ENCODE data around the gene WNT3. TPM values are rescaled to one million over a fixed set of nuclear protein-coding genes. Genes with fewer than 3 reads are reported as not detected.

The WNT3 gene, protein sequence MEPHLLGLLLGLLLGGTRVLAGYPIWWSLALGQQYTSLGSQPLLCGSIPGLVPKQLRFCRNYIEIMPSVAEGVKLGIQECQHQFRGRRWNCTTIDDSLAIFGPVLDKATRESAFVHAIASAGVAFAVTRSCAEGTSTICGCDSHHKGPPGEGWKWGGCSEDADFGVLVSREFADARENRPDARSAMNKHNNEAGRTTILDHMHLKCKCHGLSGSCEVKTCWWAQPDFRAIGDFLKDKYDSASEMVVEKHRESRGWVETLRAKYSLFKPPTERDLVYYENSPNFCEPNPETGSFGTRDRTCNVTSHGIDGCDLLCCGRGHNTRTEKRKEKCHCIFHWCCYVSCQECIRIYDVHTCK
- total RNA-seq, result 1.5 and 2.0 TPM in 2 replicates

DNA sequence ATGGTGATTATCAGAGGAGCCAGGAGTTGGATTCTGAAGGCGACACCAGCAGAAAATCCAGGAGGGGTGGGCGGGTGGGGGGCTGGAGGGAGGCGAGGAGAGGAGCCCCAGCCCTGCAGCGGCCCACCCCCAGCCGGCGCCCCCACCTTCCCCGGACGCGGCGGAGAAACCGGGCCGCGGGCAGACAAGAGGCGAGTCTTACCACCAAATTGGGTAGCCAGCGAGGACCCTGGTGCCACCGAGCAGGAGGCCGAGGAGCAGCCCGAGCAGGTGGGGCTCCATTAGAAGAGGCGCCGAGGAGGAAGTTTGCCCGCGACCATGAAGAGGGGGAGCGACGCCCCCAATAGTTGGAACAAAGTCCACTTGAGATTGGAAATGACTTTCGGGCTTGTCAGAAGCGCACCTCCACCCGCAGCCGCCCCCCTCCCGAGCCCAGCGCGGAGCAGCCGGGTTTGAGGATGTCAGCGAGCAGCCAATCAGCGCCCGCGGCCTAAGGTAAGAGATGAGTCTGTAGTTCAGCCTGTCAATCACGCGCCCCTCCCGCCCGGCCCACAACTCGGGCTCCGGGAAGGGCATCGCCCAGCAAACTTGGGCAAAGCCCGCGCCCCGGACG lies at the start of gene WNT3:
TSS of gene WNT3 (minus strand) at position 377 of the 613 bp plus-strand sequence. CDS start at position 282, 95 bp downstream.
- no peak within 1 kb of the TSS for H3K4me3 ChIP-seq (ENCODE audit: low read depth, low read length)

DNA sequence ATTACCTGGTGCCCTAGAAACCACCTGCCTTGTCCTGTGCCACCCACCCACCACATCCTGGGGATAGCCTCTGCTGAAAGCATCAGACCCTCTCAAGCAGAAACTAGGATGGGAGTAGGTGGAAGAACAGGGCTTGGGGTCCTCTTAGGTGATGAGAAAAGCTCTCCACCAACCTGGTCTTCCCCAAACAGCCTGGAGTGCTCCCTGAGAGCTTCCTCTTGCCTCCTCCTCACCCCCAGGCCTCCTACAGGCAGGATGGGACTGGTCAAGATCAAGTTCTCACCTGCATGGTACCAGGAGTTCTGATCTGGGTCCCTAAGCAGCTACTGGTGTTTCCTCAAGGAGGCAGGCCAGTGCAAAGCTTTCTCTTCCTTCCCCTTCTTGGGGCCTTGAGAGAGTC lies 48.3 kb upstream of the WNT3 start:
- no peak overlapping the region for H3K4me3 ChIP-seq (ENCODE audit: low read depth, low read length)
- TF ChIP-seq, protein P1, sequence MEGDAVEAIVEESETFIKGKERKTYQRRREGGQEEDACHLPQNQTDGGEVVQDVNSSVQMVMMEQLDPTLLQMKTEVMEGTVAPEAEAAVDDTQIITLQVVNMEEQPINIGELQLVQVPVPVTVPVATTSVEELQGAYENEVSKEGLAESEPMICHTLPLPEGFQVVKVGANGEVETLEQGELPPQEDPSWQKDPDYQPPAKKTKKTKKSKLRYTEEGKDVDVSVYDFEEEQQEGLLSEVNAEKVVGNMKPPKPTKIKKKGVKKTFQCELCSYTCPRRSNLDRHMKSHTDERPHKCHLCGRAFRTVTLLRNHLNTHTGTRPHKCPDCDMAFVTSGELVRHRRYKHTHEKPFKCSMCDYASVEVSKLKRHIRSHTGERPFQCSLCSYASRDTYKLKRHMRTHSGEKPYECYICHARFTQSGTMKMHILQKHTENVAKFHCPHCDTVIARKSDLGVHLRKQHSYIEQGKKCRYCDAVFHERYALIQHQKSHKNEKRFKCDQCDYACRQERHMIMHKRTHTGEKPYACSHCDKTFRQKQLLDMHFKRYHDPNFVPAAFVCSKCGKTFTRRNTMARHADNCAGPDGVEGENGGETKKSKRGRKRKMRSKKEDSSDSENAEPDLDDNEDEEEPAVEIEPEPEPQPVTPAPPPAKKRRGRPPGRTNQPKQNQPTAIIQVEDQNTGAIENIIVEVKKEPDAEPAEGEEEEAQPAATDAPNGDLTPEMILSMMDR (IDR thresholded peaks at IDR 0.05; ENCODE audit: insufficient read depth, low read length, poor library complexity, severe bottlenecking), result no peak
- H3K36me3 ChIP-seq (ENCODE audit: control insufficient read depth, insufficient read depth, low read length), result no peaks in the 10 kb centered on the region
- no peak for DNase-seq (ENCODE audit: low read depth)
- H3K27me3 ChIP-seq (ENCODE audit: control insufficient read depth, insufficient read depth, low read length), result peaks cover 14% of the 10 kb centered on the region

More for the DNA sequence above, at the start of gene WNT3:
- TF ChIP-seq, protein P1 (IDR thresholded peaks at IDR 0.05; ENCODE audit: insufficient read depth, low read length, poor library complexity, severe bottlenecking), result no peak
- peaks cover 76% of the 10 kb centered on the region for H3K27me3 ChIP-seq (ENCODE audit: control insufficient read depth, insufficient read depth, low read length)
- no peaks in the 10 kb centered on the region for H3K36me3 ChIP-seq (ENCODE audit: control insufficient read depth, insufficient read depth, low read length)
- no peak for DNase-seq (ENCODE audit: low read depth)

DNA sequence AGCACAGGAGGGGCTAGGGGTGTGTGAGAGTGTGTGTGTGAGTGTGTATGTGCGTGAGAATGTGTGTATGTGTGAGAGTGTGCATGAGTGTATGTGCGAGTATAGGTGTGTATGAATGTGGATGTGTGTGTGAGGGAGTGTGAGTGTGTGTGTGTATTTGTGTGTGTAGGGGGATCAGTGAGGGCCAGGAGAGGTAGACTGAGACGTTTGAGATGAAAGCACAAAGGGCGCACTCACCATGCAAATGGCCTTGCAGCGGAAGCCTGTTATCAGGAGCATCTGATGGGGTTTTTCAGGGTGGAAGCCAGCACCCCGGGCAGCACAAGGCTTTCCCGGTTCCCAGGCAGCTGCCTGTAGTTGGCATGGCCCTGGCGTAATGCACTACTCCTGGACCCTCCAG lies 47.8 kb upstream of the WNT3 start:
- TF ChIP-seq, protein P1 (IDR thresholded peaks at IDR 0.05; ENCODE audit: insufficient read depth, low read length, poor library complexity, severe bottlenecking), result no peak
- Histone ChIP-seq H3K36me3 (ENCODE audit: control insufficient read depth, insufficient read depth, low read length) (no peaks in the 10 kb centered on the region), H3K4me3 (ENCODE audit: low read depth, low read length) (no peak overlapping the region), H3K27me3 (ENCODE audit: control insufficient read depth, insufficient read depth, low read length) (peaks cover 14% of the 10 kb centered on the region)
- no peak for DNase-seq (ENCODE audit: low read depth)

DNA sequence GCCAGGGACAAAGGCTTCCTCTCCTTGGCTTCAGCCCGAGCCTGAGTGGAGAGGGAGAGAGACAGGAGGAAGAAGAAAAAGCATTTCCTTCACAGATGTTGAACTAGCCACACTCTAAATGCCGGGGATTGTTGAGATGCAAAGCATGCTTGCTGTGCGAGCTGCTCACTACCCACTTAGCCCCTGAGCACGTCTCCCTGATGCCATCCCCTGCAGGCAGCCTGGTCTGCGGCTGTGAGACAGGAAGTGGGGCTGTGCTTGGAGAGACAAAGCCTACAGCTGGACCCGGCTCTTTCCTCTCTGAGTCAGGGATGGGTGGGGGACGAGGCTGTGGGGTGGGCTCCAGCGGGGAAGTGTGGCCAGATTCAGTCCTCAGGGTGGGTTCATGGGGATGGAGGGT lies 46.6 kb upstream of the WNT3 start:
- Histone ChIP-seq H3K36me3 (ENCODE audit: control insufficient read depth, insufficient read depth, low read length) (no peaks in the 10 kb centered on the region), H3K27me3 (ENCODE audit: control insufficient read depth, insufficient read depth, low read length) (peaks cover 12% of the 10 kb centered on the region), H3K4me3 (ENCODE audit: low read depth, low read length) (no peak overlapping the region)
- TF ChIP-seq, protein P1 (IDR thresholded peaks at IDR 0.05; ENCODE audit: insufficient read depth, low read length, poor library complexity, severe bottlenecking), result no peak
- no peak for DNase-seq (ENCODE audit: low read depth)

DNA sequence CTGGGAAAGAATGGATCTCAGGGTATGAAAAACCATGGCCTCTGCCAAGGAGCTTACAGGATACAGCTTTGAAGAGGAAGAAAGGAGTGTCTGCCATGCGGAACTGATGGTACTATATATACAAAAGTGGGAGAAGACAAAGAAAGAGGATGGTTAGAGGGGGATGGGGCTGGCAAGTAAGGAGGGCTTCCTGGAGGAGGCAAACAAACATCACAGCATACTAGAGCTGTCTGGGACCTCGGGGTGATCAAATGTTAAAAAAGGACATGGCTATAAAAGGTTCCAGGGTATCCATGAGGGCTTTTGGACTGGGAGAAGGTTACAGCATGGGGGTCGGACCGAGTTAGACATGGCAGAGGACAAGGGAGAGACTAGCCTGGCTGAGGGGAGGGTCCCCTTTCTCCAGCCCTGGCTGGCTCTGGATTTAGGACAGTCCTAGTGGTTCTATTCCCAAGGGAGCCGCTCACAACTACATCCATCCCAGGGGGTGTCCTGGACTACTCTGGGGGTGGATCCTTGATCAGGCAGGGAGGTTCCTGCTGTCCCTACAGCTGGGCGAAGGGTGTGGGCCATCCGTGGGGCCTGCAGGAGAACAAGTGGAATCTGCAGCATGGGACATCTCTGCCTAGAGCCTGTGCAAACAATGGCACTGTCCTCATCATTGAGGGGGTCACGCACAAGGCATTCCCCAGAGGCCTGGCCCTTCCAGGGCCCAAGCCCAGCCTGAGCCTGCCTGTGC lies 45.1 kb upstream of the WNT3 start:
- H3K4me3 ChIP-seq (ENCODE audit: low read depth, low read length), result no peak overlapping the region
- DNase-seq (ENCODE audit: low read depth), result no peak
- H3K27me3 ChIP-seq (ENCODE audit: control insufficient read depth, insufficient read depth, low read length), result peaks cover 12% of the 10 kb centered on the region
- no peaks in the 10 kb centered on the region for H3K36me3 ChIP-seq (ENCODE audit: control insufficient read depth, insufficient read depth, low read length)
- TF ChIP-seq, protein P1 (IDR thresholded peaks at IDR 0.05; ENCODE audit: insufficient read depth, low read length, poor library complexity, severe bottlenecking), result no peak

Data from kidney epithelial cell (primary cell).